Natural killer cell (primary cell): Measurements from ENCODE around the gene OR2F2. TPM values are rescaled to one million over a fixed set of nuclear protein-coding genes. Genes with fewer than 3 reads are reported as not detected.

Experiments used
- ATAC-seq, 3 donors: fragments of 150-1000 bp in 2 of 3; fragments of 200-7000 bp in 1 of 3; cut with Tn5 transposase; 1 replicate in 1 of 3; 2 replicates in 2 of 3; pipeline ENCODE4 v1.10.0; 2021; ENCODE audit warnings: mild to moderate bottlenecking in 2 of 3, moderate library complexity in 2 of 3
- DNase-seq, 2 donors: peaks; one replicate each; pipeline versions ENCODE4 v3.0.0 to v3.0.0-alpha.2; 2013 to 2021; ENCODE audit warnings: mixed read lengths in 1 of 2
- H3K27ac ChIP-seq: one replicate; pipeline ENCODE4 v1.5.1; 2013; ENCODE audit warnings: mild to moderate bottlenecking, low read length
- H3K27me3 ChIP-seq: one replicate; pipeline ENCODE4 v1.6.1; 2013; ENCODE audit warnings: low read length; ENCODE audit not compliant: control insufficient read depth, insufficient read depth
- H3K36me3 ChIP-seq: one replicate; pipeline ENCODE4 v1.6.1; 2013; ENCODE audit warnings: low read length; ENCODE audit not compliant: control insufficient read depth, insufficient read depth
- H3K4me1 ChIP-seq: one replicate; pipeline ENCODE4 v1.6.1; 2013; ENCODE audit warnings: low read length; ENCODE audit not compliant: control insufficient read depth, insufficient read depth
- H3K4me3 ChIP-seq: one replicate; pipeline ENCODE4 v1.5.1; 2013; ENCODE audit warnings: low read length
- H3K9me3 ChIP-seq: one replicate; pipeline ENCODE4 v1.6.1; 2013; ENCODE audit warnings: low read length; ENCODE audit not compliant: control insufficient read depth, insufficient read depth
- H3K27ac Mint-ChIP-seq, 2 donors: one replicate each; pipeline ENCODE4 v1.8.0; 2022; ENCODE audit warnings: mild to moderate bottlenecking in 2 of 2, mixed read lengths in 2 of 2, moderate library complexity in 1 of 2
- H3K27me3 Mint-ChIP-seq, 2 donors: one replicate each; pipeline ENCODE4 v1.8.0; 2022; ENCODE audit warnings: low read depth in 2 of 2, mixed read lengths in 2 of 2
- H3K36me3 Mint-ChIP-seq: one replicate; pipeline ENCODE4 v1.8.0; 2022; ENCODE audit warnings: mixed read lengths
- H3K4me1 Mint-ChIP-seq, 2 donors: one replicate each; pipeline ENCODE4 v1.8.0; 2022; ENCODE audit warnings: mixed read lengths in 2 of 2
- H3K4me3 Mint-ChIP-seq: one replicate; pipeline ENCODE4 v1.8.0; 2022; ENCODE audit warnings: mild to moderate bottlenecking, moderate library complexity, mixed read lengths
- H3K9me3 Mint-ChIP-seq, 2 donors: one replicate each; pipeline ENCODE4 v1.8.0; 2022; ENCODE audit warnings: mixed read lengths in 2 of 2
- WGBS: methylation state at CpG from one replicate; pipeline ENCODE4 v1.1.7; 2013; ENCODE audit warnings: missing lambda C conversion rate; ENCODE audit not compliant: insufficient coverage; 5-methylcytosine and 5-hydroxymethylcytosine counted together
- intact Hi-C: fragments of 100-400 bp; cut with micrococcal nuclease; formaldehyde crosslinking; loops from one replicate; pipeline ENCODE4 v1.14.2; 2022
- total RNA-seq, 4 donors: library from RNA; stranded (reverse); fragments of 120-200 nt in 1 of 4; gene quantifications; one replicate each; pipeline versions ENCODE4 v1.2.3 to v1.2.4, GENCODE V29; 2013 to 2022
- TF ChIP-seq, protein P1 (sequence below): fragments of 200-600 bp; IDR thresholded peaks from one replicate; pipeline ENCODE4 v1.8.0; 2022; ENCODE audit warnings: antibody characterized with exemption

Gene OR2F2
- total RNA-seq, 3 donors from 2014 or later (not counting 1 experiment from before 2014, with no cell fraction given): not detected

DNA sequence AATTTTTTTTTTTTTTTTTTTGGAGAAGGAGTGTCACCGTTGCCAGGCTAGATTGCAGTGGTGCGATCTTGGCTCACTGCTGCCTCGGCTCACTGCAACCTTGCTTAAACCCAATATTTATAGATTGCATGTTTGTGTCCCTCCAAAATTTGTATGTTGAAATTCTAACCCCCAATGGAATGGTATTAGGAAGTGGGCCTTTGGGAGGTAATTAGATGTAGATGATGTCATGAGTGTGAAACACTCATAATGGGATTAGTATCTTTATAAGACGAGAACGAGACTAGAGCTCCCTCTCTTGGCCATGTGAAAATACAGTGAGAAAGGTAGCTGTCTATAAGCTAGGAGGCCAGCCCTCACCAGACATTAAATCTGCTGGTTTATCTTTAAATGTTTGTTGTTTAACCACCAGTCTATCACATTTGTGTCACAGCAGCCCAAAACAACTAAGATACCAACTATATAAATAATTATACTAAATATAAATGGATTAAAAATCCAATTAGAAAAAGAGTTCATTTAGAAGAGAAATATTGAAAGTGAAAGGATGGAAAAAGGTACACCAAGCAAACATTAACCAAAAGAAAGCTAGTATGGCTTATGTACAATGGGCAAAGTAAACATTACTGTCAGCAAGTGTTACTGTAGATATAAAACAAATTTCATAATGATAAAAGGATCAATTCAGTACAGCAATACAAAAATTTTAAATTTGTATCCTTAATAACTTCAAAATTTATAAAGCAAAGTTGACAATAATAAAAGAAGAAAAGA lies 42.3 kb upstream of the OR2F2 start:
- no peaks in the 10 kb centered on the region for H3K27me3 ChIP-seq
- H3K27me3 Mint-ChIP-seq: no peaks in the 10 kb centered on the region
- H3K9me3 ChIP-seq: no peaks in the 10 kb centered on the region
- no peaks in the 10 kb centered on the region for H3K36me3 ChIP-seq
- 88% methylated on average over 5 of the region's 5 CpGs for WGBS
- no peak overlapping the region for H3K27ac Mint-ChIP-seq
- peaks cover 0 to 8% of the 10 kb centered on the region in 2 donors for H3K4me1 Mint-ChIP-seq
- H3K4me3 Mint-ChIP-seq: no peak overlapping the region
- H3K27ac ChIP-seq: no peak overlapping the region
- TF ChIP-seq, protein P1, sequence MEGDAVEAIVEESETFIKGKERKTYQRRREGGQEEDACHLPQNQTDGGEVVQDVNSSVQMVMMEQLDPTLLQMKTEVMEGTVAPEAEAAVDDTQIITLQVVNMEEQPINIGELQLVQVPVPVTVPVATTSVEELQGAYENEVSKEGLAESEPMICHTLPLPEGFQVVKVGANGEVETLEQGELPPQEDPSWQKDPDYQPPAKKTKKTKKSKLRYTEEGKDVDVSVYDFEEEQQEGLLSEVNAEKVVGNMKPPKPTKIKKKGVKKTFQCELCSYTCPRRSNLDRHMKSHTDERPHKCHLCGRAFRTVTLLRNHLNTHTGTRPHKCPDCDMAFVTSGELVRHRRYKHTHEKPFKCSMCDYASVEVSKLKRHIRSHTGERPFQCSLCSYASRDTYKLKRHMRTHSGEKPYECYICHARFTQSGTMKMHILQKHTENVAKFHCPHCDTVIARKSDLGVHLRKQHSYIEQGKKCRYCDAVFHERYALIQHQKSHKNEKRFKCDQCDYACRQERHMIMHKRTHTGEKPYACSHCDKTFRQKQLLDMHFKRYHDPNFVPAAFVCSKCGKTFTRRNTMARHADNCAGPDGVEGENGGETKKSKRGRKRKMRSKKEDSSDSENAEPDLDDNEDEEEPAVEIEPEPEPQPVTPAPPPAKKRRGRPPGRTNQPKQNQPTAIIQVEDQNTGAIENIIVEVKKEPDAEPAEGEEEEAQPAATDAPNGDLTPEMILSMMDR: peak; percentile 22
- H3K4me3 ChIP-seq: no peak overlapping the region
- H3K4me1 ChIP-seq: no peaks in the 10 kb centered on the region
- ATAC-seq: peak; percentile 40 to 61 (median 51)
- peaks cover 7% of the 10 kb centered on the region for H3K36me3 Mint-ChIP-seq
- intact Hi-C loops: no loop called here
- H3K9me3 Mint-ChIP-seq: peaks cover 0 to 3% of the 10 kb centered on the region in 2 donors
- peak in 1 of 2 donors; percentile 61 for DNase-seq

DNA sequence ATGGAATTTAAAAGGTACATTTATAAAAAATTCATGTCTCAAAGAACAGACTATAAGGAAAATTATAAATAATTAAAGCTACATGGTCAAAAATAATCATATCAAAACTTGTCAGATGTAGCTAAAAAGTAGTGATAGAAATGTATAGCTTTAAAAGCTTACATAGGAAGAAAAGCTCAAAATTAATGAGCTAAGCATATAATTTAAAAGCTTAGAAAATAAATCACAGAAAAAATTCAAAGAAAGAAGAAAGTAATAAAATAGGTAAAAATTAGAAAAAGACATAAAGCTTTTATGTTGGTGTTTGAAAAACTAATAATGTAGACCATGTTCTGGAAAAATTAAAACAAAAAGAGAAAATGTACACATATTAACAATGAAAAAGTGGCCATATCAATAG lies 38.4 kb upstream of the OR2F2 start:
- no peak overlapping the region for H3K4me3 ChIP-seq
- no peaks in the 10 kb centered on the region for H3K36me3 ChIP-seq
- no peak overlapping the region for H3K27ac Mint-ChIP-seq
- no peak overlapping the region for H3K4me3 Mint-ChIP-seq
- no peak overlapping the region for H3K27ac ChIP-seq
- no peaks in the 10 kb centered on the region for H3K27me3 Mint-ChIP-seq
- no peaks in the 10 kb centered on the region for H3K36me3 Mint-ChIP-seq
- DNase-seq: no peak
- H3K9me3 Mint-ChIP-seq: no peaks in the 10 kb centered on the region
- intact Hi-C loops: no loop called here
- H3K9me3 ChIP-seq: no peaks in the 10 kb centered on the region
- no peaks in the 10 kb centered on the region for H3K27me3 ChIP-seq
- TF ChIP-seq, protein P1: no peak
- ATAC-seq: no peak
- H3K4me1 ChIP-seq: peaks cover 8% of the 10 kb centered on the region
- H3K4me1 Mint-ChIP-seq: peaks cover 18 to 25% of the 10 kb centered on the region in 2 donors

DNA sequence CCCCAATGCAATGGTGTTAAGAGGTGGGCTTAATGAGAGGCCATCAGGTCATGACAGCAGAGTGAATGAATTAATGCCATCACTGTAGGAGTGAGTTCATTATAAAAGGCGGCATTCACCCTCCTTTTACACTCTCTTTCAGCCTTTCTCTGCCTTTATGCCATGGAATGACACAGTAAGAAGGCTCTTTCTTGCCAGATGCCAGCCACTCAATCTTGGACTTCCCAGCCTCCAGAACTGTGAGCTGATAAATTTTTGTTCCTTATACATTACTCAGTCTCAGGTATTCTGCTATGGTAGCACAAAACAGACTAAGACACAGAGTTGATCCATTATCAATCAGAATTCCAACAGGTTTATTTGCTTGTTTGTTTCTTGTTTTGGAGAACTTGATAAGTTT lies 36.2 kb upstream of the OR2F2 start:
- Mint-ChIP-seq H3K36me3 (no peaks in the 10 kb centered on the region), H3K4me1 (peaks cover 24 to 25% of the 10 kb centered on the region in 2 donors), H3K27me3 (no peaks in the 10 kb centered on the region), H3K27ac (peak overlapping the region in 1 of 2 donors; percentile 43), H3K4me3 (no peak overlapping the region), H3K9me3 (no peaks in the 10 kb centered on the region)
- peaks cover 12% of the 10 kb centered on the region for H3K4me1 ChIP-seq
- intact Hi-C loops: no loop called here
- DNase-seq (no peak), ATAC-seq (no peak)
- no peaks in the 10 kb centered on the region for H3K9me3 ChIP-seq
- no peak overlapping the region for H3K4me3 ChIP-seq
- no peak overlapping the region for H3K27ac ChIP-seq
- no peaks in the 10 kb centered on the region for H3K36me3 ChIP-seq
- 100% methylated on average over 1 of the region's 1 CpG for WGBS
- H3K27me3 ChIP-seq: no peaks in the 10 kb centered on the region
- TF ChIP-seq, protein P1: no peak
